ENCODE data around the gene GARRE1.

DNA sequence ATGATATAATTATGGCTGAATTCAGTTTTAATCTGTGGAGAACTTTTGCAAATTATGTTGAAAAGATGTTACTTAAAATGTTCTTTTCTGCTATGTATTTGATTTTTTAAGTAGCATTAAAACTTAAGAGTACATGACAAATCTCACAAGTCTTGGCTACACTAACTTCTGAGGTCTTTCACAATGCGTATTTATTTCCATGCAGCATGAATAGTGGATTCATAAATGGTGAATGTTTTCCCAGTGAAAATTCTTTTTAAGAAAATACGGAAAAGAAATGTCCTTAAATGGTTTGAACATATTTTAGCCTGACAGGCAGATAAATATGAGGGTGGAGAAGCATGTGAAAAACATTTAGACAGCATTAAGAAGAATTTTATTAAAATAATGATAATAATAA lies 30.2 kb downstream of the GARRE1 start:
- TF ChIP-seq, protein P1, sequence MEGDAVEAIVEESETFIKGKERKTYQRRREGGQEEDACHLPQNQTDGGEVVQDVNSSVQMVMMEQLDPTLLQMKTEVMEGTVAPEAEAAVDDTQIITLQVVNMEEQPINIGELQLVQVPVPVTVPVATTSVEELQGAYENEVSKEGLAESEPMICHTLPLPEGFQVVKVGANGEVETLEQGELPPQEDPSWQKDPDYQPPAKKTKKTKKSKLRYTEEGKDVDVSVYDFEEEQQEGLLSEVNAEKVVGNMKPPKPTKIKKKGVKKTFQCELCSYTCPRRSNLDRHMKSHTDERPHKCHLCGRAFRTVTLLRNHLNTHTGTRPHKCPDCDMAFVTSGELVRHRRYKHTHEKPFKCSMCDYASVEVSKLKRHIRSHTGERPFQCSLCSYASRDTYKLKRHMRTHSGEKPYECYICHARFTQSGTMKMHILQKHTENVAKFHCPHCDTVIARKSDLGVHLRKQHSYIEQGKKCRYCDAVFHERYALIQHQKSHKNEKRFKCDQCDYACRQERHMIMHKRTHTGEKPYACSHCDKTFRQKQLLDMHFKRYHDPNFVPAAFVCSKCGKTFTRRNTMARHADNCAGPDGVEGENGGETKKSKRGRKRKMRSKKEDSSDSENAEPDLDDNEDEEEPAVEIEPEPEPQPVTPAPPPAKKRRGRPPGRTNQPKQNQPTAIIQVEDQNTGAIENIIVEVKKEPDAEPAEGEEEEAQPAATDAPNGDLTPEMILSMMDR (IDR thresholded peaks at IDR 0.05), result no peak
- TF ChIP-seq HOXA7 (CRISPR knock-in tag; IDR thresholded peaks at IDR 0.05), result no peak
- TF ChIP-seq POLR2A (IDR thresholded peaks at IDR 0.05; ENCODE audit: low read length), result no peak
- TF ChIP-seq, protein P2, sequence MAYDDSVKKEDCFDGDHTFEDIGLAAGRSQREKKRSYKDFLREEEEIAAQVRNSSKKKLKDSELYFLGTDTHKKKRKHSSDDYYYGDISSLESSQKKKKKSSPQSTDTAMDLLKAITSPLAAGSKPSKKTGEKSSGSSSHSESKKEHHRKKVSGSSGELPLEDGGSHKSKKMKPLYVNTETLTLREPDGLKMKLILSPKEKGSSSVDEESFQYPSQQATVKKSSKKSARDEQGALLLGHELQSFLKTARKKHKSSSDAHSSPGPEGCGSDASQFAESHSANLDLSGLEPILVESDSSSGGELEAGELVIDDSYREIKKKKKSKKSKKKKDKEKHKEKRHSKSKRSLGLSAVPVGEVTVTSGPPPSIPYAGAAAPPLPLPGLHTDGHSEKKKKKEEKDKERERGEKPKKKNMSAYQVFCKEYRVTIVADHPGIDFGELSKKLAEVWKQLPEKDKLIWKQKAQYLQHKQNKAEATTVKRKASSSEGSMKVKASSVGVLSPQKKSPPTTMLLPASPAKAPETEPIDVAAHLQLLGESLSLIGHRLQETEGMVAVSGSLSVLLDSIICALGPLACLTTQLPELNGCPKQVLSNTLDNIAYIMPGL (CRISPR knock-in tag; IDR thresholded peaks at IDR 0.05; ENCODE audit: borderline replicate concordance), result no peak
- TF ChIP-seq, protein P3, sequence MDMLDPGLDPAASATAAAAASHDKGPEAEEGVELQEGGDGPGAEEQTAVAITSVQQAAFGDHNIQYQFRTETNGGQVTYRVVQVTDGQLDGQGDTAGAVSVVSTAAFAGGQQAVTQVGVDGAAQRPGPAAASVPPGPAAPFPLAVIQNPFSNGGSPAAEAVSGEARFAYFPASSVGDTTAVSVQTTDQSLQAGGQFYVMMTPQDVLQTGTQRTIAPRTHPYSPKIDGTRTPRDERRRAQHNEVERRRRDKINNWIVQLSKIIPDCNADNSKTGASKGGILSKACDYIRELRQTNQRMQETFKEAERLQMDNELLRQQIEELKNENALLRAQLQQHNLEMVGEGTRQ (IDR thresholded peaks at IDR 0.05), result no peak
- no peak for TF ChIP-seq TP53 (CRISPR knock-in tag; IDR thresholded peaks at IDR 0.05)
- no peak for TF ChIP-seq EP300 (IDR thresholded peaks at IDR 0.05)
- no peak for TF ChIP-seq RCOR1 (IDR thresholded peaks at IDR 0.05; ENCODE audit: low read depth, low read length)
- no peak for TF ChIP-seq NFE2L2 (conservative IDR thresholded peaks at IDR 0.05; ENCODE audit: low read length)
- no peak for TF ChIP-seq CHD2 (IDR thresholded peaks at IDR 0.05; ENCODE audit: low read length, partially characterized antibody)
- TF ChIP-seq, protein P4, sequence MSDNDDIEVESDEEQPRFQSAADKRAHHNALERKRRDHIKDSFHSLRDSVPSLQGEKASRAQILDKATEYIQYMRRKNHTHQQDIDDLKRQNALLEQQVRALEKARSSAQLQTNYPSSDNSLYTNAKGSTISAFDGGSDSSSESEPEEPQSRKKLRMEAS (IDR thresholded peaks at IDR 0.05), result no peak
- TF ChIP-seq RAD21 (conservative IDR thresholded peaks at IDR 0.05 in 1 of 2, IDR thresholded peaks at IDR 0.05 in 1 of 2), result no peak

Data from A549 (cell line).